HG03135 (cell line): ENCODE data around the gene MAPK8.

Source experiments
- ATAC-seq: cut with Tn5 transposase; IDR thresholded peaks from one replicate; pipeline ENCODE4 v1.9.1; 2021; ENCODE audit warnings: mild to moderate bottlenecking, moderate library complexity; ENCODE audit not compliant: unreplicated experiment

MAPK8 gene

GRCh38 chr10:48472501-48473069 is 166.1 kb downstream of the MAPK8 start:
- no peak for ATAC-seq

DNA sequence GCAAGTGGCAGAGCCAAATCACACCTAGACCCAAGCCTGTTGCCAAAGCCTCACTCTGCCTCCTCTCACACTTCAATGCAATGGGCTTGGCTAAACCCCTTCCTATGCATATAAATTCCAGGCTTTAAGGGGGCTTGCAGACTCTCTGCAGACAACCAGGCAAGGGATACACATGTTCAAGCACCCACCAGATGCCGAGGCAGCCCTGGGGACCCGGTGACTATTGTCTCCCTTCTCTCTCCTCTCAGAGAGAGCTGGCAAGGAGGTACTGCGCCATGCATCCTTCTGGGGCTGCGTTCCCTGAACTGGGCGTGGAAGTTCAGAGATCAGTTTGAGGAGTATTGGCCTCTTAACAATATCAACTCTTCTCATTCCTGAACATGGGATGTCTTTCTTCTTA is 167.2 kb downstream of the MAPK8 start:
- ATAC-seq, result no peak

- no peak for ATAC-seq
Measured at GRCh38 chr10:48474765-48475365, 168.4 kb downstream of the MAPK8 start.

- no peak for ATAC-seq
Measured at GRCh38 chr10:48475943-48476278, 169.4 kb downstream of the MAPK8 start.

DNA sequence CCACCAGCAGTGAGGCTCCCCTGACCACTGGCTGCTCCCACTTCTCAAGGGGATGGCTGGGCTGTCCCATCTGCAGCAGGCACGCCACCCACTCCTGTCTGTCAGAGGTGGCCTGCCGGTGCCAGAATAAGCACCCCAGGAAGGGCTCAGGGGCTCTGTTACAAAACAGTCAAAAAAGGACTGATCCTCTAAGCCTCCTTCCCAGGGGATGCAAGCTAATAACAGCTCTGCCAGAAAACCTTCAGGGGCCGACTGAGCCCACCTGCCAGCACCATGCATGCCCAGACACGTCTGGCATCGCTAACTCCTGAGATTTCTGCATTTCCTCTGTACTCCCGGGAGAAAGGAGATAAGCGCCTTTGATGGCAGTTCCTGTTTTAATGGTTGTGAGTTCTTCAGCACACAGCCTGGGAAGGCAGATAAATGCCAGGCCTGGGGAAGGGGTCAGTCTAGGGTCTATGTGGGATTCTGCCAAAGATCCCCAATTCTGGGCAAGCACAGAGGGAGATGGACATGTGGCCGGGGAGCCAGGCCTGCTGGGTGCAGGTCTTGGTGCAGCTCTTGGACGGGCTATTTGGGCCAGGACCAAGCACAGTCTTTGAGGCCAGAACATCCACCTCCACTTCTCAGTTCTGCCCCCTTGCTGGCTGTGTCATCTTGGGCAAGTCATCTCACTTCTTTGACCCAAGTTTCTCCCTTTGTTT is 170.0 kb downstream of the MAPK8 start:
- ATAC-seq, result no peak

DNA sequence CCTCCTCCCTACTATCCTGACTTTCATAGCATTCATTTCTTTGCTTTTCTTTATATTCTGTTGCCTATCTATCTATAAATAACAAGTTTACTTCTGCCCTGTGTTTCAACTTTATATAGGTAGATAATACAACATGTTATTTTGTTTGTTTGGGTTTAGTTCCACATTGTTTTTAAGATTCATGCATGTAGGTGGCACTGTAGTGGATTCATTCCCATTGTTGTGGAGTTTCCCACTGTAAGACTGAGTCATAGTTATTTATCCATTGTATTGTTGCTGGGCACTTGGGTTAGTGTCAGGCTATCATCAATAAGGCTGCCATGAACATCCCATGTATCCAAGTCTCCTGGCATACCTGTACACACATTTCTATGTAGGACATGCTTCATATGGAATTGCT is 170.7 kb downstream of the MAPK8 start:
- ATAC-seq, result no peak

- no peak for ATAC-seq
Measured at GRCh38 chr10:48477616-48478015, 171.1 kb downstream of the MAPK8 start.

GRCh38 chr10:48478469-48478868 is 172.0 kb downstream of the MAPK8 start:
- ATAC-seq, result no peak

GRCh38 chr10:48478980-48479811 is 172.7 kb downstream of the MAPK8 start:
- ATAC-seq, result no peak

GRCh38 chr10:48480397-48481374 is 174.2 kb downstream of the MAPK8 start:
- no peak for ATAC-seq

DNA sequence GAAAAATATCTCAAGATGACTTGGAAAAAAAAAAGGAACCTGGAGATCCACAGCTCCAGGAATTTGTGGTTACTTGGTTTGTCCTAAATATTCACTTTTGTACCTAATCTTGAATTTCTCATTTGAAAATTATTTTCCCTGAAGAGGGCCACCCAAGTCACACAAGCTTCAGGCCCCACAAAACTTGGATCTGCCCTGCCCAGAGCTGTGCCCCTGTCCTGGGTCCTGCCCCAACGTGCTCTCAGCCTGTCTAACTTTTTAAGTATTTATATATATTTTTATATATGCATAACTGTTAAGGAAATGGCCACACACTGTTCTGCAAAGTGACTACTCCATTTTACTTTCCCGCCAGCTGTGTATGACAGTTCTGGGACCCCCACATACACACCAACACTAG is 174.9 kb downstream of the MAPK8 start:
- ATAC-seq, result no peak

GRCh38 chr10:48482207-48482606 is 175.7 kb downstream of the MAPK8 start:
- no peak for ATAC-seq

DNA sequence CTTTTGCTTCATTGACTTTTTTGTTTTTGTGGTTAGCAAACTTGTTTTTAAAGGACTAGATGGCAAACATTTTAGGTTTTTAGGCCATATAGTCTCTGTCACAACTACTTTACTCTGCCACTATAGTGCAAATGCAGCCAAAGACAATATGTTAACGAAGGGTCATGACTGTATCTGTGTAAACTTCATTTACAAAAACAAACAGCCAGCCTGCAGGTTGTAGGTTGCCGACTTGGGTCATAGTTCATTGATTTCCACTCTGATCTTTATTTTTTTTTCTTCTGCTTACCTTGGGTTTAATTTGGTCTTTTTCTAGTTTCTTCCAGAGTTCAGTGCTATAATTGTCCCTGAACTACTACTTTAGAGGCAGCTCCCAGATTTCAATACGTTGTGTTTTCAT is 178.4 kb downstream of the MAPK8 start:
- no peak for ATAC-seq

DNA sequence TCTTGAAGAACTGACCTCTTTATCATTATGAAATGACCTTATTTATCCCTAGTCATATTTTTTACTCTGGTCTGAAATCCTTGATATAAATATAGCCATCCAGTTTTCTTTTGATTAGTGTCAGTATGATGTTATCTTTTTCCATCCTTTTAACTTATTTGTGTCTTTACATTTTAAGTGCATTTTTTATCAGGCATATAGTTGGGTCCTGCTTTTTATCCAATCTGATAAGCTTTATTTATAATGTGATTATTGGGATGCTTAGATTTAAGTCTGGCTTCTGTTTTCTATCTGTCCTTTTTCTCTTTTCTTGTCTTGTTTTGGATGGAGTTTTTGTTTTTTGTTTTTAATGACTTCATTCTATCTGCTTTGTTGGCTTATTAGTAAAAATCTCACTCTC is 179.2 kb downstream of the MAPK8 start:
- no peak for ATAC-seq

DNA sequence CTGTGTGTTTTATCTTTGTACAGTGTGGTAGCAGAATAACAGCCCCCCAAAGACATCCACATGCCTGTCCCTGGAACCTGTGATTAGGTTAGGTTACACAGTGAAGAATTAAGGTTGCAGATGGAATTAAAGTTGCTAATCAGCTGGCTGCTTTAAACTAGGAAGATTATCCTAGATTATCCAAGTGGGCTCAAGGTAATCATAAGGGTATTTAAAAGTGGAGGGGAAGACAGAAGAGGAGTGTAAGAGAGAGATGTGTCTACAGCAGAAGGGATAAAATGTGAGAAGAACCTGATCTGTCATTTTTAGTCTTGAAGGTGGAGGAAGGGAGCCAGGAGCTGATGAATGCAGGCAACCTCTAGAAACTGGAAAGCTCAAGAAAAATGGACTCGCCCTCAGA is 180.8 kb downstream of the MAPK8 start:
- no peak for ATAC-seq
